PC-9 (cell line): ENCODE data around the gene IL1RL2. TPM values are rescaled to one million over a fixed set of nuclear protein-coding genes. Genes with fewer than 3 reads are reported as not detected.

Experiments used
- BruUV-seq: library from RNA; stranded (reverse); fragments of 400-500 nt; replicated peaks from 2 replicates; lab custom pipeline; 2021; lab: Mats Ljungman, UMichigan
- CTCF ChIA-PET: fragments of 300-600 bp; sonication (Branson Sonifier 250); formaldehyde crosslinking; loops from one replicate; lab custom pipeline; 2022; ENCODE audit warnings: antibody characterized with exemption; lab: Charles Lee
- POLR2A ChIA-PET: fragments of 300-600 bp; sonication (Branson Sonifier 250); formaldehyde crosslinking; loops from one replicate; lab custom pipeline; 2022; ENCODE audit warnings: antibody characterized with exemption; ENCODE audit not compliant: unreplicated experiment; lab: Charles Lee
- DNase-seq, 2 experiments: peaks; one replicate each; pipeline versions ENCODE4 v3.0.0 to v3.0.0-alpha.2; 2015 to 2022; ENCODE audit warnings: mixed read lengths in 1 of 2
- H2AFZ ChIP-seq: fragments of 200-600 bp; sonication (generic); 2 replicates; pipeline ENCODE4 v1.8.1; 2017; ENCODE audit warnings: antibody characterized with exemption
- H3F3A ChIP-seq: fragments of 200-600 bp; sonication (generic); 2 replicates; pipeline ENCODE4 v1.8.1; 2017; ENCODE audit warnings: antibody characterized with exemption, mild to moderate bottlenecking, low read depth; ENCODE audit not compliant: insufficient read depth
- H3K27ac ChIP-seq: fragments of 200-600 bp; sonication (generic); 2 replicates; pipeline ENCODE4 v1.6.1; 2016; ENCODE audit warnings: mixed run types
- H3K27me3 ChIP-seq: fragments of 200-600 bp; sonication (generic); 2 replicates; pipeline ENCODE4 v1.6.1; 2016; ENCODE audit warnings: low read depth, mixed run types; ENCODE audit not compliant: insufficient read depth
- H3K36me3 ChIP-seq: fragments of 200-600 bp; sonication (generic); 2 replicates; pipeline ENCODE4 v1.6.1; 2016; ENCODE audit warnings: low read depth, mixed run types
- H3K4me1 ChIP-seq: fragments of 200-600 bp; sonication (generic); replicated peaks from 2 replicates; pipeline ENCODE4 v1.6.1; 2016; ENCODE audit warnings: mixed run types; ENCODE audit not compliant: insufficient read depth
- H3K4me2 ChIP-seq: fragments of 200-600 bp; sonication (generic); 2 replicates; pipeline ENCODE4 v1.6.1; 2017; ENCODE audit warnings: mixed run types
- H3K4me3 ChIP-seq: fragments of 200-600 bp; sonication (generic); 2 replicates; pipeline ENCODE4 v1.6.1; 2016; ENCODE audit warnings: mixed run types
- H3K79me2 ChIP-seq: fragments of 200-600 bp; sonication (generic); 2 replicates; pipeline ENCODE4 v1.6.1; 2017; ENCODE audit warnings: low read depth, mixed run types
- H3K9me2 ChIP-seq: fragments of 200-600 bp; sonication (generic); 2 replicates; pipeline ENCODE4 v1.8.1; 2017; ENCODE audit warnings: mild to moderate bottlenecking; ENCODE audit not compliant: insufficient read depth
- H3K9me3 ChIP-seq: fragments of 200-600 bp; sonication (generic); 2 replicates; pipeline ENCODE4 v1.8.1; 2016; ENCODE audit warnings: low read depth; ENCODE audit not compliant: insufficient read depth
- H4K20me1 ChIP-seq: fragments of 200-600 bp; sonication (generic); 2 replicates; pipeline ENCODE4 v1.8.1; 2017; ENCODE audit not compliant: insufficient read depth
- EZH2 ChIP-seq: fragments of 200-600 bp; sonication (generic); IDR thresholded peaks from 2 replicates; pipeline ENCODE4 v1.8.0; 2017; ENCODE audit warnings: antibody characterized with exemption, low read depth
- intact Hi-C: fragments of 100-400 bp; cut with micrococcal nuclease; formaldehyde crosslinking; loops from one replicate; pipeline ENCODE4 v1.10.0; 2022; ENCODE audit not compliant: unreplicated experiment
- total RNA-seq: library from RNA; stranded (reverse); gene quantifications from 2 replicates; pipeline ENCODE4 v1.2.3, GENCODE V29; 2021
- TF ChIP-seq, protein P1 (sequence below): fragments of 200-600 bp; sonication (generic); conservative IDR thresholded peaks from 2 replicates; pipeline ENCODE4 v1.6.1; 2017; ENCODE audit warnings: mixed run types, antibody characterized with exemption, mild to moderate bottlenecking, moderate library complexity

IL1RL2 gene
- total RNA-seq, 1 experiment from 2014 or later: 1.9 TPM

DNA sequence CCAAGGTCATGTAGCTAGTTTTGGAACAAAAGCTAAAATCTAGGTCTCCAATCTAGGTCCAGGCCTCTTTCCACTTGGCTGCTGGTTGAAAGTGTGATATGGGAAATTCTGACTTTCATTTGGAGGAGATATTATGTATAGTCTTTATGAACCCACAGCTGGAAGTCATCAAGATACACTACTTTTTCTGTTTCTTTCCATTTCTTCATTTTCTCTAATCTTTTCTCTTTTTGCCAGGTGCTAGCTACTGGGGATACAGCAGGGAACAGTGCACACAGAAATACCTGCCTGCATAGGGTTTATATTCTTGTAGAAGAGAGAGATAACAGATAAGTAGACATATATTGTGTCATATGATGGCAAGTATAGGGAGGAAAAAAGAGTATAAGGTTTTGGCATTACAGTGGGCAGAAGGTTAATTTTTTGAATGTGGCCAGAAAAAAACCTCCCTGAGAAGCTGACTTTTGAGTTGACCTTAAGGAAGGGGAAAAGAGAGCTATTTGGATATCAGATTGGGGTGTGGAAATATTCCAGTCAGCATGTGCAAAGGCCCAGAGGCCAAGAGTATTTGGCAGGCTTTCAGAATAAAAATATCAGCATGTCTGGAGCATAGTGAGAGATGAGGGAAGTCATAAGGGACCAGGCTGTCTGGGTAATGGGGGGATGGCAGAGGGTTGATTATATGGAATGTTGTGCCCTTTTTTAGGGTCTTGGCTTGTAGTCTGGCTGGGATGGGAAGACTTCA is 28.6 kb upstream of the IL1RL2 start:
- H3K36me3 ChIP-seq: no peaks in the 10 kb centered on the region
- no peaks in the 10 kb centered on the region for H3K9me3 ChIP-seq
- intact Hi-C loops: no loop called here
- DNase-seq: no peak
- H3K79me2 ChIP-seq: no peaks in the 10 kb centered on the region
- no peaks in the 10 kb centered on the region for H3K27me3 ChIP-seq
- H3K27ac ChIP-seq: no peak overlapping the region
- BruUV-seq: no TSS peak
- H3K4me3 ChIP-seq: no peak overlapping the region
- peaks cover 41% of the 10 kb centered on the region for H3F3A ChIP-seq
- no peaks in the 10 kb centered on the region for H3K9me2 ChIP-seq
- ChIA-PET CTCF (interaction anchor here (0.6 kb wide), 1 partner anchor 59 kb away, joined by 3 read pairs; no protein-coding TSS in a partner anchor), POLR2A (interaction anchor here (0.6 kb wide), 1 partner anchor 75 kb away, joined by 6 read pairs; no protein-coding TSS in a partner anchor)
- H2AFZ ChIP-seq: no peak overlapping the region
- no peaks in the 10 kb centered on the region for H4K20me1 ChIP-seq
- no peak overlapping the region for H3K4me2 ChIP-seq
- no peak for TF ChIP-seq EZH2
- TF ChIP-seq, protein P1, sequence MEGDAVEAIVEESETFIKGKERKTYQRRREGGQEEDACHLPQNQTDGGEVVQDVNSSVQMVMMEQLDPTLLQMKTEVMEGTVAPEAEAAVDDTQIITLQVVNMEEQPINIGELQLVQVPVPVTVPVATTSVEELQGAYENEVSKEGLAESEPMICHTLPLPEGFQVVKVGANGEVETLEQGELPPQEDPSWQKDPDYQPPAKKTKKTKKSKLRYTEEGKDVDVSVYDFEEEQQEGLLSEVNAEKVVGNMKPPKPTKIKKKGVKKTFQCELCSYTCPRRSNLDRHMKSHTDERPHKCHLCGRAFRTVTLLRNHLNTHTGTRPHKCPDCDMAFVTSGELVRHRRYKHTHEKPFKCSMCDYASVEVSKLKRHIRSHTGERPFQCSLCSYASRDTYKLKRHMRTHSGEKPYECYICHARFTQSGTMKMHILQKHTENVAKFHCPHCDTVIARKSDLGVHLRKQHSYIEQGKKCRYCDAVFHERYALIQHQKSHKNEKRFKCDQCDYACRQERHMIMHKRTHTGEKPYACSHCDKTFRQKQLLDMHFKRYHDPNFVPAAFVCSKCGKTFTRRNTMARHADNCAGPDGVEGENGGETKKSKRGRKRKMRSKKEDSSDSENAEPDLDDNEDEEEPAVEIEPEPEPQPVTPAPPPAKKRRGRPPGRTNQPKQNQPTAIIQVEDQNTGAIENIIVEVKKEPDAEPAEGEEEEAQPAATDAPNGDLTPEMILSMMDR: no peak
- H3K4me1 ChIP-seq: peaks cover 66% of the 10 kb centered on the region

DNA sequence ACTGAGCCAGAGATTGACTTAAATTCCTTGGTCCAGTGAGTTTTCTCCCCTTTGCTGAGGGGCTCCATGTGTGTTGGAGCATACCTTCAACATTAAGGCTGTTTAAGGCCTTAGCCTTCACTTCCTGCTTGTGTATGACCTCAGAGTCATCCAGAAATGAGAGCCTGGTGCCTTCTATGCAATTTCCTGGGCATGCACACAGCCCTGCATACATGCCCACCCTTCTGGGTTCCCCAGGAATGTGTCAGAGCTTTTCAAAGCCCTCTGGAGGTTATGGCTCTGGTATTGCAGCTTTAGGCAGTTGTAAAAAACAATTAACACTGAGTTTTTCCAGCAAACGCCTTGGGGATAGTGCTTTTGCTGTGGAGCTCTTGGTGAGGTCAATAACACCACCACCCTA is 27.5 kb upstream of the IL1RL2 start:
- ChIA-PET CTCF (interaction anchor here (0.6 kb wide), 1 partner anchor 310 kb away, joined by 3 read pairs; no protein-coding TSS in a partner anchor), POLR2A (interaction anchor here (0.7 kb wide), 1 partner anchor 354 kb away, joined by 4 read pairs; no protein-coding TSS in a partner anchor)
- Histone ChIP-seq H4K20me1 (no peaks in the 10 kb centered on the region), H3K79me2 (no peaks in the 10 kb centered on the region), H3K9me3 (no peaks in the 10 kb centered on the region), H3K4me1 (peaks cover 66% of the 10 kb centered on the region), H3K27me3 (no peaks in the 10 kb centered on the region), H2AFZ (no peak overlapping the region), H3K36me3 (no peaks in the 10 kb centered on the region), H3K27ac (no peak overlapping the region), H3K4me2 (no peak overlapping the region), H3K9me2 (no peaks in the 10 kb centered on the region), H3K4me3 (no peak overlapping the region), H3F3A (peaks cover 41% of the 10 kb centered on the region)
- no peak for TF ChIP-seq EZH2
- TF ChIP-seq, protein P1: no peak
- no TSS peak for BruUV-seq
- intact Hi-C loops: no loop called here
- peak in 1 of 2 experiments; percentile 42 for DNase-seq

DNA sequence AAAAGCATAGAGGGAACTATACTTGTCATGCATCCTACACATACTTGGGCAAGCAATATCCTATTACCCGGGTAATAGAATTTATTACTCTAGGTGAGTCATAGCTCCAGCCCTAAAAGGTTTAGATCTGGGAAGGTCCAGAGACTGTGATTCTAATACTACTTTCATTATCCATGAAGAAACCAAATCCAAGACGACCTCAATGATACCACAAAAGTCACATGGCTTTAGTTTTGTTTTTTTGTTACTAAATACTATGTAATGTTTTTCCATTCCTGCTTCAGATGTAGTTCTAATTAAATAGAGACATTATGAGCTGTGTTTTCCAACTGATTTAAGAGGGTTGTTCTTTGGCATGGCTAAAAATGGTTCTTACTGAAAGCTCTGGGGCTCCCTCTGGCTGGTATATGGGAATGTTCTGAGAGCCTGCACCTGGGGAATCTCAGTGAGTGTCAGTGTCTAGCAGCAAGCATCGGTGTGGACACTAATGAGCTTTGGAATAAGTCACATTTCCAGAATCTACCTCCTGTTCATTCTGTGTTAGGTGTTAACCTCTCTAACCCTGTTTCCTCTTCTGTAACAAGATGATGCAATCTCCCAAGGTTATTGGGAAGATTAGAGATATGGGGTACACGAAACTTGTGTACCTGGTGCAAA is 20.5 kb upstream of the IL1RL2 start:
- no peak for TF ChIP-seq EZH2
- TF ChIP-seq, protein P1: peak; percentile 60
- Histone ChIP-seq H3K4me2 (no peak overlapping the region), H4K20me1 (no peaks in the 10 kb centered on the region), H3K4me3 (no peak overlapping the region), H3K79me2 (no peaks in the 10 kb centered on the region), H3K27ac (no peak overlapping the region), H3K9me2 (no peaks in the 10 kb centered on the region), H2AFZ (no peak overlapping the region), H3K9me3 (no peaks in the 10 kb centered on the region), H3K27me3 (no peaks in the 10 kb centered on the region), H3F3A (peaks cover 9% of the 10 kb centered on the region), H3K36me3 (no peaks in the 10 kb centered on the region), H3K4me1 (peaks cover 17% of the 10 kb centered on the region)
- ChIA-PET POLR2A (interaction anchor here (0.6 kb wide), 2 partner anchors 156 to 207 kb away, joined by 5 to 8 read pairs; no protein-coding TSS in a partner anchor), CTCF (interaction anchor here (0.6 to 2.1 kb wide), 8 partner anchors 61 to 189 kb away, joined by 3 to 13 read pairs (median 4); no protein-coding TSS in a partner anchor)
- intact Hi-C loops: loop anchor here (1.0 to 10.0 kb wide), 4 partner anchors 76 to 284 kb away; no protein-coding TSS in a partner anchor
- no TSS peak for BruUV-seq
- DNase-seq: no peak
